ENCODE data around the gene LMF1. TPM values are rescaled to one million over a fixed set of nuclear protein-coding genes. Genes with fewer than 3 reads are reported as not detected.

The LMF1 gene
- total and polyA plus RNA-seq, 2 of the 13 experiments (the other 11 are each of a cell fraction or from before 2014, with no cell fraction given), result 6.8 to 8.5 TPM

DNA sequence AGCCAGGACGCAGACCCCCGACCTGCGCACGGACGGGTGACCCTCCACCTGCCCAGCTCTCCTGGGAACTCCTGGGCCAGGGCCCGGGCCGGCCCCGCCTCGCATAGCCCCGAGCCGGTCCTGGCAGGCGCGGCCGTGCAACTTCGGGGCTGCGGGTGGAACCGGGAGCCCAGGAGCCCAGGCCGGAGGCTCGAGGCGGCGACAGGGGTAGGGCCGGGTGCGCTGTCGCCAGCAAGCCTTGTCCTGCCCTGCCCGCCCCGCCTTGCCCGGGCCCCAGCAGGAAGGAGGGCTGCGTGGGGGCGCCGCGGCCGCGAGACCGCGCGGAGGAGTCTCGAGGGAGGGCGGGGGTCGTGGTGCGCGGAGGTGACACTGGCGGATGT lies 408 bp downstream of the LMF1 start (continued):
- TF ChIP-seq KLF16 (CRISPR knock-in tag; IDR thresholded peaks at IDR 0.05) (no peak), ZSCAN9 (CRISPR knock-in tag; IDR thresholded peaks at IDR 0.05; ENCODE audit: borderline replicate concordance) (no peak), BORCS8-MEF2B (CRISPR knock-in tag; IDR thresholded peaks at IDR 0.05) (0 out of 2 replicates have a peak, but pooled peaks have one; percentile 20), ZNF235 (CRISPR knock-in tag; IDR thresholded peaks at IDR 0.05; ENCODE audit: borderline replicate concordance) (0 out of 2 replicates have a peak, but pooled peaks have one; percentile 33), KDM5A (IDR thresholded peaks at IDR 0.05; ENCODE audit: borderline replicate concordance, low read length) (peak; percentile 27; the same call in 1 of the 2 replicates), ZNF34 (CRISPR knock-in tag; IDR thresholded peaks at IDR 0.05; ENCODE audit: borderline replicate concordance) (no peak), GZF1 (CRISPR knock-in tag; IDR thresholded peaks at IDR 0.05) (no peak), YEATS2 (CRISPR knock-in tag; IDR thresholded peaks at IDR 0.05; ENCODE audit: borderline replicate concordance) (no peak), ZNF563 (CRISPR knock-in tag; IDR thresholded peaks at IDR 0.05) (peak; percentile 21), TCF12 (IDR thresholded peaks at IDR 0.05) (no peak), TCF12 (CRISPR knock-in tag; IDR thresholded peaks at IDR 0.05) (0 out of 2 replicates have a peak, but pooled peaks have one; percentile 25)
- TF ChIP-seq, protein P1, sequence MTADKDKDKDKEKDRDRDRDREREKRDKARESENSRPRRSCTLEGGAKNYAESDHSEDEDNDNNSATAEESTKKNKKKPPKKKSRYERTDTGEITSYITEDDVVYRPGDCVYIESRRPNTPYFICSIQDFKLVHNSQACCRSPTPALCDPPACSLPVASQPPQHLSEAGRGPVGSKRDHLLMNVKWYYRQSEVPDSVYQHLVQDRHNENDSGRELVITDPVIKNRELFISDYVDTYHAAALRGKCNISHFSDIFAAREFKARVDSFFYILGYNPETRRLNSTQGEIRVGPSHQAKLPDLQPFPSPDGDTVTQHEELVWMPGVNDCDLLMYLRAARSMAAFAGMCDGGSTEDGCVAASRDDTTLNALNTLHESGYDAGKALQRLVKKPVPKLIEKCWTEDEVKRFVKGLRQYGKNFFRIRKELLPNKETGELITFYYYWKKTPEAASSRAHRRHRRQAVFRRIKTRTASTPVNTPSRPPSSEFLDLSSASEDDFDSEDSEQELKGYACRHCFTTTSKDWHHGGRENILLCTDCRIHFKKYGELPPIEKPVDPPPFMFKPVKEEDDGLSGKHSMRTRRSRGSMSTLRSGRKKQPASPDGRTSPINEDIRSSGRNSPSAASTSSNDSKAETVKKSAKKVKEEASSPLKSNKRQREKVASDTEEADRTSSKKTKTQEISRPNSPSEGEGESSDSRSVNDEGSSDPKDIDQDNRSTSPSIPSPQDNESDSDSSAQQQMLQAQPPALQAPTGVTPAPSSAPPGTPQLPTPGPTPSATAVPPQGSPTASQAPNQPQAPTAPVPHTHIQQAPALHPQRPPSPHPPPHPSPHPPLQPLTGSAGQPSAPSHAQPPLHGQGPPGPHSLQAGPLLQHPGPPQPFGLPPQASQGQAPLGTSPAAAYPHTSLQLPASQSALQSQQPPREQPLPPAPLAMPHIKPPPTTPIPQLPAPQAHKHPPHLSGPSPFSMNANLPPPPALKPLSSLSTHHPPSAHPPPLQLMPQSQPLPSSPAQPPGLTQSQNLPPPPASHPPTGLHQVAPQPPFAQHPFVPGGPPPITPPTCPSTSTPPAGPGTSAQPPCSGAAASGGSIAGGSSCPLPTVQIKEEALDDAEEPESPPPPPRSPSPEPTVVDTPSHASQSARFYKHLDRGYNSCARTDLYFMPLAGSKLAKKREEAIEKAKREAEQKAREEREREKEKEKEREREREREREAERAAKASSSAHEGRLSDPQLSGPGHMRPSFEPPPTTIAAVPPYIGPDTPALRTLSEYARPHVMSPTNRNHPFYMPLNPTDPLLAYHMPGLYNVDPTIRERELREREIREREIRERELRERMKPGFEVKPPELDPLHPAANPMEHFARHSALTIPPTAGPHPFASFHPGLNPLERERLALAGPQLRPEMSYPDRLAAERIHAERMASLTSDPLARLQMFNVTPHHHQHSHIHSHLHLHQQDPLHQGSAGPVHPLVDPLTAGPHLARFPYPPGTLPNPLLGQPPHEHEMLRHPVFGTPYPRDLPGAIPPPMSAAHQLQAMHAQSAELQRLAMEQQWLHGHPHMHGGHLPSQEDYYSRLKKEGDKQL (CRISPR knock-in tag; IDR thresholded peaks at IDR 0.05; ENCODE audit: low read depth), result no peak
- TF ChIP-seq, protein P2, sequence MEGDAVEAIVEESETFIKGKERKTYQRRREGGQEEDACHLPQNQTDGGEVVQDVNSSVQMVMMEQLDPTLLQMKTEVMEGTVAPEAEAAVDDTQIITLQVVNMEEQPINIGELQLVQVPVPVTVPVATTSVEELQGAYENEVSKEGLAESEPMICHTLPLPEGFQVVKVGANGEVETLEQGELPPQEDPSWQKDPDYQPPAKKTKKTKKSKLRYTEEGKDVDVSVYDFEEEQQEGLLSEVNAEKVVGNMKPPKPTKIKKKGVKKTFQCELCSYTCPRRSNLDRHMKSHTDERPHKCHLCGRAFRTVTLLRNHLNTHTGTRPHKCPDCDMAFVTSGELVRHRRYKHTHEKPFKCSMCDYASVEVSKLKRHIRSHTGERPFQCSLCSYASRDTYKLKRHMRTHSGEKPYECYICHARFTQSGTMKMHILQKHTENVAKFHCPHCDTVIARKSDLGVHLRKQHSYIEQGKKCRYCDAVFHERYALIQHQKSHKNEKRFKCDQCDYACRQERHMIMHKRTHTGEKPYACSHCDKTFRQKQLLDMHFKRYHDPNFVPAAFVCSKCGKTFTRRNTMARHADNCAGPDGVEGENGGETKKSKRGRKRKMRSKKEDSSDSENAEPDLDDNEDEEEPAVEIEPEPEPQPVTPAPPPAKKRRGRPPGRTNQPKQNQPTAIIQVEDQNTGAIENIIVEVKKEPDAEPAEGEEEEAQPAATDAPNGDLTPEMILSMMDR (CRISPR knock-in tag; IDR thresholded peaks at IDR 0.05), result 0 out of 2 replicates have a peak, but pooled peaks have one; percentile 2
- TF ChIP-seq, protein P3, sequence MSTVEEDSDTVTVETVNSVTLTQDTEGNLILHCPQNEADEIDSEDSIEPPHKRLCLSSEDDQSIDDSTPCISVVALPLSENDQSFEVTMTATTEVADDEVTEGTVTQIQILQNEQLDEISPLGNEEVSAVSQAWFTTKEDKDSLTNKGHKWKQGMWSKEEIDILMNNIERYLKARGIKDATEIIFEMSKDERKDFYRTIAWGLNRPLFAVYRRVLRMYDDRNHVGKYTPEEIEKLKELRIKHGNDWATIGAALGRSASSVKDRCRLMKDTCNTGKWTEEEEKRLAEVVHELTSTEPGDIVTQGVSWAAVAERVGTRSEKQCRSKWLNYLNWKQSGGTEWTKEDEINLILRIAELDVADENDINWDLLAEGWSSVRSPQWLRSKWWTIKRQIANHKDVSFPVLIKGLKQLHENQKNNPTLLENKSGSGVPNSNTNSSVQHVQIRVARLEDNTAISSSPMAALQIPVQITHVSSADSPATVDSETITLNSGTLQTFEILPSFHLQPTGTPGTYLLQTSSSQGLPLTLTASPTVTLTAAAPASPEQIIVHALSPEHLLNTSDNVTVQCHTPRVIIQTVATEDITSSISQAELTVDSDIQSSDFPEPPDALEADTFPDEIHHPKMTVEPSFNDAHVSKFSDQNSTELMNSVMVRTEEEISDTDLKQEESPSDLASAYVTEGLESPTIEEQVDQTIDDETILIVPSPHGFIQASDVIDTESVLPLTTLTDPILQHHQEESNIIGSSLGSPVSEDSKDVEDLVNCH (CRISPR knock-in tag; IDR thresholded peaks at IDR 0.05), result no peak
- TF ChIP-seq, protein P4, sequence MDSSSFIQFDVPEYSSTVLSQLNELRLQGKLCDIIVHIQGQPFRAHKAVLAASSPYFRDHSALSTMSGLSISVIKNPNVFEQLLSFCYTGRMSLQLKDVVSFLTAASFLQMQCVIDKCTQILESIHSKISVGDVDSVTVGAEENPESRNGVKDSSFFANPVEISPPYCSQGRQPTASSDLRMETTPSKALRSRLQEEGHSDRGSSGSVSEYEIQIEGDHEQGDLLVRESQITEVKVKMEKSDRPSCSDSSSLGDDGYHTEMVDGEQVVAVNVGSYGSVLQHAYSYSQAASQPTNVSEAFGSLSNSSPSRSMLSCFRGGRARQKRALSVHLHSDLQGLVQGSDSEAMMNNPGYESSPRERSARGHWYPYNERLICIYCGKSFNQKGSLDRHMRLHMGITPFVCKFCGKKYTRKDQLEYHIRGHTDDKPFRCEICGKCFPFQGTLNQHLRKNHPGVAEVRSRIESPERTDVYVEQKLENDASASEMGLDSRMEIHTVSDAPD (CRISPR knock-in tag; IDR thresholded peaks at IDR 0.05), result no peak
- TF ChIP-seq, protein P5, sequence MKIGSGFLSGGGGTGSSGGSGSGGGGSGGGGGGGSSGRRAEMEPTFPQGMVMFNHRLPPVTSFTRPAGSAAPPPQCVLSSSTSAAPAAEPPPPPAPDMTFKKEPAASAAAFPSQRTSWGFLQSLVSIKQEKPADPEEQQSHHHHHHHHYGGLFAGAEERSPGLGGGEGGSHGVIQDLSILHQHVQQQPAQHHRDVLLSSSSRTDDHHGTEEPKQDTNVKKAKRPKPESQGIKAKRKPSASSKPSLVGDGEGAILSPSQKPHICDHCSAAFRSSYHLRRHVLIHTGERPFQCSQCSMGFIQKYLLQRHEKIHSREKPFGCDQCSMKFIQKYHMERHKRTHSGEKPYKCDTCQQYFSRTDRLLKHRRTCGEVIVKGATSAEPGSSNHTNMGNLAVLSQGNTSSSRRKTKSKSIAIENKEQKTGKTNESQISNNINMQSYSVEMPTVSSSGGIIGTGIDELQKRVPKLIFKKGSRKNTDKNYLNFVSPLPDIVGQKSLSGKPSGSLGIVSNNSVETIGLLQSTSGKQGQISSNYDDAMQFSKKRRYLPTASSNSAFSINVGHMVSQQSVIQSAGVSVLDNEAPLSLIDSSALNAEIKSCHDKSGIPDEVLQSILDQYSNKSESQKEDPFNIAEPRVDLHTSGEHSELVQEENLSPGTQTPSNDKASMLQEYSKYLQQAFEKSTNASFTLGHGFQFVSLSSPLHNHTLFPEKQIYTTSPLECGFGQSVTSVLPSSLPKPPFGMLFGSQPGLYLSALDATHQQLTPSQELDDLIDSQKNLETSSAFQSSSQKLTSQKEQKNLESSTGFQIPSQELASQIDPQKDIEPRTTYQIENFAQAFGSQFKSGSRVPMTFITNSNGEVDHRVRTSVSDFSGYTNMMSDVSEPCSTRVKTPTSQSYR (CRISPR knock-in tag; IDR thresholded peaks at IDR 0.05; ENCODE audit: borderline replicate concordance), result no peak

All from HepG2 (cell line).